ENCODE data around the gene DAB1.

DNA sequence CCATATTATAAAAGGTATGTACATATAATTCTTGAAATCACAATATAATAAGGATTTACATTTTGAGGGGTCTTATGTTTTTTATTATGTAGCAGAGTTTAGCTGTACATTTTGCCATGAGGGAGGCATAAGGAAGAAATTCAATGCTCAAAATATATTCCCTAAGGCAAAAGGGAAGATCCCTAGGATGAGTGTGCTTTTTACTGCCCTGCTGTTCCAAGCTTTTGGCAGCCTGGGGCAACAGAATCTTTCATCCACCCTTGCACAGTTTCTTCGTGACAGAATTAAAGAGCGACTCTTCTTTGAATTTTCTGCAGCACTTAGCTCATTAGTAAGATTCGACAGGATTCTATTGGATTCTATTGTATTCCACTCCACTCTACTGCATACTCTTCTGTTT is 39.5 kb upstream of the DAB1 start:
- TF ChIP-seq SUZ12 (IDR thresholded peaks at IDR 0.05; ENCODE audit: extremely low read depth, insufficient read depth, insufficient read length) = no peak
- TF ChIP-seq ZNF274 (IDR thresholded peaks at IDR 0.05; ENCODE audit: low read depth, low read length) = no peak
